ENCODE measurements around the gene ALDH1A2. TPM values are rescaled to one million over a fixed set of nuclear protein-coding genes. Genes with fewer than 3 reads are reported as not detected.
"Not testable (repeated sequence)": the region's sequence is repeated elsewhere in the genome, so short reads cannot be mapped to it uniquely, and the experiment has no call there.

The ALDH1A2 gene
- total RNA-seq, 1 experiment from 2014 or later = 0.22 TPM

DNA sequence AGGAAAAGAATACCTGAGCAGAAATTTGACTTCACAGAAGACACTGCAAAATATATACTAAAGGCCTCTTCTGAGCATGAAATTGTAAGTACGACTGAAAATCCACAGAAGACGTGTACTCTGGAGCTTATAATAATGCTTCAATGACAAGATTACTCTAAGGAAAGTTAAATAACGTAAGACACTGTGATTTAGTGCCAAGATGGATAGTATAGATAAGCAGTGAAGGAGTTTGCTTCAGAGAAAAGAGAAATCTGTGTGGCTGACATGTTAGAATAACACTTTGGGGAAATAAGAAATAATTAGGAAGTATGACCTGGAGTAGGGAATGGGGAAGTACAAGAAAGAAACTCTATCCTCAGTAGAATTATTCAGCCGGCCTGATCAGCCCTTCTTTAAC lies 28.9 kb downstream of the ALDH1A2 start:
- Histone ChIP-seq H3K9me3 (ENCODE audit: low read length) (no peaks in the 10 kb centered on the region), H3K27ac (ENCODE audit: low read length) (no peak overlapping the region), H4K20me1 (ENCODE audit: low read length) (no peaks in the 10 kb centered on the region), H3K4me2 (ENCODE audit: low read length) (no peak overlapping the region), H2AFZ (ENCODE audit: low read length) (no peak overlapping the region), H3K79me2 (ENCODE audit: low read length) (no peaks in the 10 kb centered on the region), H3K9me2 (replicated peaks; ENCODE audit: low read length) (no peaks in the 10 kb centered on the region), H3K27me3 (ENCODE audit: low read length) (no peaks in the 10 kb centered on the region), H3K4me1 (ENCODE audit: insufficient read depth, low read length) (peaks cover 35% of the 10 kb centered on the region), H3K9ac (ENCODE audit: low read length) (no peak overlapping the region), H3K36me3 (ENCODE audit: low read depth, low read length) (no peaks in the 10 kb centered on the region), H3F3A (ENCODE audit: low read length, unreplicated experiment) (peaks cover 14% of the 10 kb centered on the region), H3K4me3 (ENCODE audit: low read length) (no peak overlapping the region)
- ATAC-seq = no peak
- DNase-seq = no peak
- POLR2A ChIA-PET (ENCODE audit: unreplicated experiment) = no interaction called here
- CTCF ChIA-PET = no interaction called here
- TF ChIP-seq EZH2phosphoT487 (IDR thresholded peaks at IDR 0.05; ENCODE audit: borderline replicate concordance, low read length) = no peak
- no peak for TF ChIP-seq EZH2 (IDR thresholded peaks at IDR 0.05; ENCODE audit: low read length, unreplicated experiment)
- TF ChIP-seq, protein P1, sequence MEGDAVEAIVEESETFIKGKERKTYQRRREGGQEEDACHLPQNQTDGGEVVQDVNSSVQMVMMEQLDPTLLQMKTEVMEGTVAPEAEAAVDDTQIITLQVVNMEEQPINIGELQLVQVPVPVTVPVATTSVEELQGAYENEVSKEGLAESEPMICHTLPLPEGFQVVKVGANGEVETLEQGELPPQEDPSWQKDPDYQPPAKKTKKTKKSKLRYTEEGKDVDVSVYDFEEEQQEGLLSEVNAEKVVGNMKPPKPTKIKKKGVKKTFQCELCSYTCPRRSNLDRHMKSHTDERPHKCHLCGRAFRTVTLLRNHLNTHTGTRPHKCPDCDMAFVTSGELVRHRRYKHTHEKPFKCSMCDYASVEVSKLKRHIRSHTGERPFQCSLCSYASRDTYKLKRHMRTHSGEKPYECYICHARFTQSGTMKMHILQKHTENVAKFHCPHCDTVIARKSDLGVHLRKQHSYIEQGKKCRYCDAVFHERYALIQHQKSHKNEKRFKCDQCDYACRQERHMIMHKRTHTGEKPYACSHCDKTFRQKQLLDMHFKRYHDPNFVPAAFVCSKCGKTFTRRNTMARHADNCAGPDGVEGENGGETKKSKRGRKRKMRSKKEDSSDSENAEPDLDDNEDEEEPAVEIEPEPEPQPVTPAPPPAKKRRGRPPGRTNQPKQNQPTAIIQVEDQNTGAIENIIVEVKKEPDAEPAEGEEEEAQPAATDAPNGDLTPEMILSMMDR (conservative IDR thresholded peaks at IDR 0.05; ENCODE audit: low read depth, low read length) = no peak
- intact Hi-C loops (cut with micrococcal nuclease) = no loop called here
- BruUV-seq (replicated peaks) = no TSS peak

DNA sequence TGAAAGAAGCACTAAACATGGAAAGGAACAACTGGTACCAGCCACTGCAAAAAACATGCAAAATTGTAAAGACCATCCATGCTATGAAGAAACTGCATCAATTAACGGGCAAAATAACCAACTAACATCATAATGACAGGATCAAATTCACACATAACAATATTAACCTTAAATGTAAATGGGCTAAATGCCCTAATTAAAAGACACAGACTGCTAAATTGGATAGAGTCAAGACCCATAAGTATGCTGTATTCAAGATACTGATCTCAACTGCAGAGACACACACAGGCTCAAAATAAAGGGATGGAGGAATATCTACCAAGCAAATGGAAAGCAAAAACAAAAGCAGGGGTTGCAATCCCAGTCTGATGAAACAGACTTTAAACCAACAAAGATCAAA lies 37.1 kb downstream of the ALDH1A2 start:
- H3K4me2 ChIP-seq (ENCODE audit: low read length); H3K79me2 ChIP-seq (ENCODE audit: low read length); BruUV-seq (replicated peaks); H4K20me1 ChIP-seq (ENCODE audit: low read length); H3K4me3 ChIP-seq (ENCODE audit: low read length); H3K36me3 ChIP-seq (ENCODE audit: low read depth, low read length); H3K9me3 ChIP-seq (ENCODE audit: low read length); H3K9ac ChIP-seq (ENCODE audit: low read length); ATAC-seq; H3F3A ChIP-seq (ENCODE audit: low read length, unreplicated experiment); H3K9me2 ChIP-seq (replicated peaks; ENCODE audit: low read length); POLR2A ChIA-PET (ENCODE audit: unreplicated experiment); H3K27me3 ChIP-seq (ENCODE audit: low read length); DNase-seq; H3K27ac ChIP-seq (ENCODE audit: low read length); H2AFZ ChIP-seq (ENCODE audit: low read length); intact Hi-C loops (cut with micrococcal nuclease); CTCF ChIA-PET; H3K4me1 ChIP-seq (ENCODE audit: insufficient read depth, low read length): not testable (repeated sequence)

DNA sequence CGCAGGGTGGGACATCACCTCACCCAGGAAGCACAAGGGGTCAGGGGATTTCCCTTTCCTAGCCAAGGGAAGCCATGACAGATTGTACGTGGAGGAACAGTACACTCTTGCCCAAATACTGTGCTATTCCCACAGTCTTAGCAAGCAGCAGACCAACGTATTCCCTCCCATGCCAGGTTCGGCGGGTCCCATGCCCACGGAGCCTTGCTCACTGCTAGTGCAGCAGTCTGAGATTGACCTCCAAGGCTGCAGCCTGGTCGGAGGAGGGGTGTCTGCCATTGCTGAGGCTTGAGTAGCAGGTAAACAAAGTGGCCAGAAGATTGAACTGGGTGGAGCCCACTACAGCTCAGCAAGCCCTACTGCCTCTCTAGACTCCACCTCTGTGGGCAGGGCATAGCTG lies 39.0 kb downstream of the ALDH1A2 start:
- CTCF ChIA-PET = no interaction called here
- no peak for ATAC-seq
- H3K9me2 ChIP-seq (replicated peaks; ENCODE audit: low read length) = no peaks in the 10 kb centered on the region

More for the DNA sequence above, 39.0 kb downstream of the ALDH1A2 start:
- Histone ChIP-seq H3K9me3 (ENCODE audit: low read length) (no peaks in the 10 kb centered on the region), H3K9ac (ENCODE audit: low read length) (no peak overlapping the region), H3K4me3 (ENCODE audit: low read length) (no peak overlapping the region), H3K36me3 (ENCODE audit: low read depth, low read length) (no peaks in the 10 kb centered on the region), H2AFZ (ENCODE audit: low read length) (no peak overlapping the region), H3K79me2 (ENCODE audit: low read length) (no peaks in the 10 kb centered on the region), H3K4me1 (ENCODE audit: insufficient read depth, low read length) (no peaks in the 10 kb centered on the region), H3K27me3 (ENCODE audit: low read length) (no peaks in the 10 kb centered on the region), H3K4me2 (ENCODE audit: low read length) (no peak overlapping the region), H4K20me1 (ENCODE audit: low read length) (no peaks in the 10 kb centered on the region), H3K27ac (ENCODE audit: low read length) (no peak overlapping the region), H3F3A (ENCODE audit: low read length, unreplicated experiment) (no peaks in the 10 kb centered on the region)
- no peak for DNase-seq
- intact Hi-C loops (cut with micrococcal nuclease) = no loop called here
- no TSS peak for BruUV-seq (replicated peaks)
- TF ChIP-seq EZH2 (IDR thresholded peaks at IDR 0.05; ENCODE audit: low read length, unreplicated experiment) = no peak
- no peak for TF ChIP-seq EZH2phosphoT487 (IDR thresholded peaks at IDR 0.05; ENCODE audit: borderline replicate concordance, low read length)
- TF ChIP-seq, protein P1 (conservative IDR thresholded peaks at IDR 0.05; ENCODE audit: low read depth, low read length) = no peak
- POLR2A ChIA-PET (ENCODE audit: unreplicated experiment) = no interaction called here

Data from PC-3 (cell line).